Esophagus squamous epithelium (tissue), 5 donors: ENCODE measurements around the gene WDFY1. TPM values are rescaled to one million over a fixed set of nuclear protein-coding genes. Genes with fewer than 3 reads are reported as not detected.

Source experiments
- DNase-seq: peaks from one replicate; lab custom pipeline; 2025; lab: John Stamatoyannopoulos, UW
- H3K27ac ChIP-seq, 4 donors: fragments of 200-600 bp; sonication (generic); one replicate each; pipeline ENCODE4 v1.5.1; 2016 to 2019; ENCODE audit warnings: mild to moderate bottlenecking in 1 of 4
- H3K27me3 ChIP-seq, 4 donors: fragments of 200-600 bp; sonication (generic); 1 replicate in 3 of 4; 2 replicates in 1 of 4; pipeline versions ENCODE4 v1.5.1 to v1.6.0; 2017 to 2021; ENCODE audit warnings: antibody characterized with exemption in 1 of 4
- H3K36me3 ChIP-seq, 3 donors: fragments of 200-600 bp; sonication (generic); one replicate each; pipeline ENCODE4 v1.5.1; 2016 to 2019
- H3K4me1 ChIP-seq, 3 donors: fragments of 200-600 bp; sonication (generic); one replicate each; pipeline ENCODE4 v1.5.1; 2017 to 2019
- H3K4me3 ChIP-seq, 4 donors: fragments of 200-600 bp; sonication (generic); 1 replicate in 3 of 4; 2 replicates in 1 of 4; pipeline ENCODE4 v1.5.1; 2016 to 2019; ENCODE audit warnings: mild to moderate bottlenecking in 2 of 4, moderate library complexity in 1 of 4
- H3K9me3 ChIP-seq, 3 donors: fragments of 200-600 bp; sonication (generic); one replicate each; pipeline ENCODE4 v1.5.1; 2016 to 2019
- CTCF ChIP-seq, 6 experiments: fragments of 450-650 bp in 4 of 6; fragments of 200-600 bp in 2 of 6; sonication (generic) in 2 of 6; IDR thresholded peaks; one replicate each; pipeline ENCODE4 v1.5.1; 2016 to 2019; ENCODE audit warnings: antibody characterized with exemption in 6 of 6, mild to moderate bottlenecking in 4 of 6, moderate library complexity in 4 of 6
- POLR2A ChIP-seq, 4 donors: fragments of 450-650 bp; IDR thresholded peaks; one replicate each; pipeline ENCODE4 v1.6.1; 2017; ENCODE audit warnings: antibody characterized with exemption in 4 of 4, mild to moderate bottlenecking in 4 of 4, moderate library complexity in 3 of 4
- WGBS, 2 donors: methylation state at CpG; one replicate each; pipeline ENCODE4 v1.1.5; 2018; 5-methylcytosine and 5-hydroxymethylcytosine counted together
- intact Hi-C: fragments of 100-400 bp; cut with DNase I; formaldehyde crosslinking; loops from one replicate; pipeline ENCODE4 v1.15.0; 2022
- total RNA-seq, 4 donors: library from RNA; depleted of rRNA; stranded (reverse); fragments of >200 nt; gene quantifications; one replicate each; pipeline ENCODE4 v1.1.0, GENCODE V29; 2016
- donor health status: DM: yes; HTN: yes; CAD: no.

WDFY1 gene
- total RNA-seq, 4 donors from 2014 or later: 13.8 to 36.4 (median 21.3) TPM

- no peak overlapping the region for H3K4me3 ChIP-seq
- no peak for DNase-seq
- 37 to 49% methylated on average over 5 to 6 of the region's 6 CpGs for WGBS, 2 donors
- intact Hi-C loops: no loop called here
- H3K36me3 ChIP-seq: no peaks in the 10 kb centered on the region
- peaks cover 0 to 74% (median 42%) of the 10 kb centered on the region in 3 donors for H3K4me1 ChIP-seq
- no peaks in the 10 kb centered on the region for H3K9me3 ChIP-seq
- TF ChIP-seq POLR2A (IDR thresholded peaks at IDR 0.05) (no peak), CTCF (IDR thresholded peaks at IDR 0.05) (no peak)
- H3K27me3 ChIP-seq: no peaks in the 10 kb centered on the region
- H3K27ac ChIP-seq: no peak overlapping the region
Observed at GRCh38 chr2:223932816-223933800, 12.0 kb downstream of the WDFY1 start.

- DNase-seq: no peak
Observed at GRCh38 chr2:223930103-223930976, 14.8 kb downstream of the WDFY1 start.

DNA sequence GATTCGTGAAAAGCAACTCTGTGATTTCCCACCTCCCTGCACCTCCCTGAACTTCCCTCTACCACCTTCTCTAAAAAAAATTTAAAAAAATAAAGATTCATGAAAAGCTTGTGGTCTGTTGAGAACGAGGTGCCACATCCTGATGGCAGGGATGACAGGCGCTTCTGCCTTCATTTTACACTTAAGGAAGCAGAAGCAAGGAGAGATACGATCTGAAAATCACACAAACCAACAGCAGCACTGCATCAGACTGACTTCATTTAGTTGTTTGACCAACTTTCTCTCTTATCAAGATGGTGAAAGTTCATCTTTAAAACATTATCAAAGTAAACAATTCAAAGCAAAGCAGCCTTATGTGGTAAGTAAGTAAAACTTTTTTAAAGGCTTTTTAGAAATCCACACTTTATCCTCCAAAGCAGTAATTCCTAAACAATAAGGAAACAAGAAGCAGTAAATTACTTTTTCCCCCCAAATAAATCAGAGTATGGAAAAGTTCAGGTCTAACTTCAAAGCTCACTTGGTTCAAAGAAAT, 15.5 kb downstream of the WDFY1 start:
- intact Hi-C loops: no loop called here
- H3K4me3 ChIP-seq: no peak overlapping the region
- no peak overlapping the region for H3K27ac ChIP-seq
- WGBS, 2 donors: 33 to 76% methylated on average over 4 of the region's 4 CpGs
- H3K27me3 ChIP-seq: no peaks in the 10 kb centered on the region
- DNase-seq: no peak
- no peak for TF ChIP-seq POLR2A (IDR thresholded peaks at IDR 0.05)
- no peaks in the 10 kb centered on the region for H3K36me3 ChIP-seq
- peaks cover 0 to 41% (median 18%) of the 10 kb centered on the region in 3 donors for H3K4me1 ChIP-seq
- H3K9me3 ChIP-seq: peaks cover 0 to 4% (median 0%) of the 10 kb centered on the region in 3 donors

More at GRCh38 chr2:223930103-223930976, 14.8 kb downstream of the WDFY1 start:
- Histone ChIP-seq H3K36me3 (no peaks in the 10 kb centered on the region), H3K27me3 (no peaks in the 10 kb centered on the region), H3K27ac (no peak overlapping the region), H3K9me3 (peaks cover 0 to 4% (median 0%) of the 10 kb centered on the region in 3 donors), H3K4me1 (peaks cover 0 to 47% (median 21%) of the 10 kb centered on the region in 3 donors), H3K4me3 (no peak overlapping the region)
- TF ChIP-seq POLR2A (IDR thresholded peaks at IDR 0.05) (no peak), CTCF (IDR thresholded peaks at IDR 0.05) (no peak)
- WGBS, 2 donors: 78 to 80% methylated on average over 17 to 19 of the region's 23 CpGs
- intact Hi-C loops: no loop called here

DNA sequence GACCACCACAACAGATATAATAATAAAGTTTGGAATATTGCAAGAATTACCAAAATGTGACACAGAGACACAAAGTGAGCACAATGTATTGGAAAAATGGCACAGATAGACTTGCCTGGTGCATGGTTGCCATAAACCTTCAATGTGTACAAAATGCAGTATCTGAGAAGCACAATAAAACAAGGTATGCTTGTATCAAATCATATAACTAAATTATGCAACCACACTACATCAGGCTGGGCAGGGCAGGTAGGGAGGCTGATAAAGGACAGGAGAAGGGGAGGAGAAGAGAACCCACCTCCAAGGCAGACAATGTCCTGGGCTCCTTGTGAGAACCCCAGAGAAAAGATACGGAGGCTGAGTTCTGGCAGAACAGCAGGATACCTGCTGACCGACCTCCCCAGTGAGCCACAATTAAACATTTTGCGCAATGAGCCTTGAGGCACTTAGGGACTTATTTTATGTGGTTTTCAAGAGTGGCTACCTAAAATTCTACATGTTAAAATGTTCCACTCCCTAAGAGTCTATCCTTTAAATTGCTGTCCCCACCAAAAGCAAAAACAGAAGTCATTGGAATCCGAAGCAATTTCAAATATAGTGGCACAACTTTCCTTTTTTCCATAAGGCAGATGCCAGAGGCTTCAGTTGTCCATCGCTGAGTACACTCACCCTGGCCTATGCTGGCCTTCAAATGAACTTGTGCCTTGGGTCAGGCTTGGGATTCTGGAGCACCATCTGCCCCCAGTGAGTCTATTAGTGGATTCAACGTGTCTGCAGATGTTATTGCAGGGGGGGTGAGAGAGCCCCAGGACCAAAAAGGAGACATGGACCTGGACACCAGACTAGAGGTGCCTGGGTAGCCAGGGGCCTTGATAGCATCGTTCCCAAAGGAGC, 16.8 kb downstream of the WDFY1 start:
- intact Hi-C loops: no loop called here
- no peaks in the 10 kb centered on the region for H3K36me3 ChIP-seq
- no peak overlapping the region for H3K27ac ChIP-seq
- no peaks in the 10 kb centered on the region for H3K27me3 ChIP-seq
- peaks cover 0 to 31% (median 13%) of the 10 kb centered on the region in 3 donors for H3K4me1 ChIP-seq
- H3K4me3 ChIP-seq: no peak overlapping the region
- TF ChIP-seq POLR2A (IDR thresholded peaks at IDR 0.05) (no peak), CTCF (IDR thresholded peaks at IDR 0.05) (no peak)
- 81 to 89% methylated on average over 7 of the region's 7 CpGs for WGBS, 2 donors
- DNase-seq: no peak
- peaks cover 0 to 4% (median 0%) of the 10 kb centered on the region in 3 donors for H3K9me3 ChIP-seq
